GM12874 (cell line): ENCODE measurements around the gene DUS4L.

Experiments
- TF ChIP-seq, protein P1 (sequence below): IDR thresholded peaks from 2 replicates; pipeline ENCODE4 v1.5.1; 2011; ENCODE audit warnings: low read depth, mild to moderate bottlenecking, control low read depth, low read length, moderate library complexity; ENCODE audit not compliant: insufficient read depth

DUS4L gene, protein sequence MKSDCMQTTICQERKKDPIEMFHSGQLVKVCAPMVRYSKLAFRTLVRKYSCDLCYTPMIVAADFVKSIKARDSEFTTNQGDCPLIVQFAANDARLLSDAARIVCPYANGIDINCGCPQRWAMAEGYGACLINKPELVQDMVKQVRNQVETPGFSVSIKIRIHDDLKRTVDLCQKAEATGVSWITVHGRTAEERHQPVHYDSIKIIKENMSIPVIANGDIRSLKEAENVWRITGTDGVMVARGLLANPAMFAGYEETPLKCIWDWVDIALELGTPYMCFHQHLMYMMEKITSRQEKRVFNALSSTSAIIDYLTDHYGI

DNA sequence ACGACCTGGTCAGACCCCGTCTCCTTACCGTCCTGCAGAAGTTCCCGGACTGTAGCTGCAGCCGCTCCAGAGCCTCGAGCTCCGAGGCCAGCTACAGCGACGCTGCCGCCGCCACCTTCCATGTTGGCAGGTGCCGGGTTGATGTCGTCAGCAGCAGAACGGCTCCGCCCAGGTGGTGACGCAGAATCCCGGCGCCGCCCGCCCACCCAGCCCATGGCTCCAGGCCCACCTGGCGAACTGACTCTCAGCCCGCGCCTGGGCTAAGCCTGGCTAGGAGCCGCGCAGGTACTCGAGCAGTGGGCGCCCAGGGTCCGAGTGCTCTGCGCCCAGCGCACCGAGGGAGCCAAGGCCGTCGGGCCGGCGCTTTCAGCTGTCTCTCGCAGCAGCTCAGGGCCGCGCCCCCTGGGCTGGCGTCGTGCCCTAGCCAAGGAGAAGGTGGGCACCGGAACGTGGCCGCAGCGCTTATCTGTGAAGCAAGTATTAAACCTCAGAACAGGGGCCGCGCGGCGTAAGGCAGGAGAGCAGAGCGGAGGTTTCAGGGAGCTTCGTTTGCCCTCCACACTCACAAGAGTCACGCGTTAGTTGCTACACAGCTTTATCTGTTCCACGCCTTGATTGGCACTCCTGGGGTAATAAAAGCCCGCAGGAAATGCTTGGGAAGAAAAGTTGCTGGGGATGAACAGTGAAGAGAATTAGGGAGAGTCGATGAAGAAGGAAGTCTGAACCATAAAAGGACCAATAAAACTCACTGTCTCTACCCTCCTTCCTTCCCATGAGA, at the start of gene DUS4L, which contains the start of gene COG5:
DUS4L (plus strand) TSS at position 197 of the 778 bp plus-strand sequence. CDS start 3,100 bp downstream, outside the sequence.
COG5 (minus strand) TSS at position 146 of the 778 bp plus-strand sequence; CDS start at position 122, 24 bp downstream.
- TF ChIP-seq, protein P1, sequence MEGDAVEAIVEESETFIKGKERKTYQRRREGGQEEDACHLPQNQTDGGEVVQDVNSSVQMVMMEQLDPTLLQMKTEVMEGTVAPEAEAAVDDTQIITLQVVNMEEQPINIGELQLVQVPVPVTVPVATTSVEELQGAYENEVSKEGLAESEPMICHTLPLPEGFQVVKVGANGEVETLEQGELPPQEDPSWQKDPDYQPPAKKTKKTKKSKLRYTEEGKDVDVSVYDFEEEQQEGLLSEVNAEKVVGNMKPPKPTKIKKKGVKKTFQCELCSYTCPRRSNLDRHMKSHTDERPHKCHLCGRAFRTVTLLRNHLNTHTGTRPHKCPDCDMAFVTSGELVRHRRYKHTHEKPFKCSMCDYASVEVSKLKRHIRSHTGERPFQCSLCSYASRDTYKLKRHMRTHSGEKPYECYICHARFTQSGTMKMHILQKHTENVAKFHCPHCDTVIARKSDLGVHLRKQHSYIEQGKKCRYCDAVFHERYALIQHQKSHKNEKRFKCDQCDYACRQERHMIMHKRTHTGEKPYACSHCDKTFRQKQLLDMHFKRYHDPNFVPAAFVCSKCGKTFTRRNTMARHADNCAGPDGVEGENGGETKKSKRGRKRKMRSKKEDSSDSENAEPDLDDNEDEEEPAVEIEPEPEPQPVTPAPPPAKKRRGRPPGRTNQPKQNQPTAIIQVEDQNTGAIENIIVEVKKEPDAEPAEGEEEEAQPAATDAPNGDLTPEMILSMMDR: no peak

DNA sequence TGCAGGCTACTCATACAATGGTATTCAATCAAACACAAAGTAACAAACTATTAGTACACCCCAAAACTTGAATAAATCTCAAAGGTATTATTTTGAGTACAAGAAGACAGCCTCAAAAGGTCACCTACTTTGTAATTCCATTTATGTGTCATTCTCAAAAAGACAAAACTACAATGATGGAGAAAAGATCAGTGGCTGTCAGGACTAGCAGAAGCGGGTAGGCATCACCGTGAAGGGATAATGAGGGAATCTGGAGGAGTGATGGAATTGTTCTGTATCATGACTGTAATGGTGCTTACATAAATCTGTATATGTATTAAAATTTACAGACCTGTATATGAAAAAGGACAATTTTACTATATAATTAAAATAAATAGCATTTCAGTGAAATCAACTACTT, 37.1 kb upstream of the DUS4L start:
- TF ChIP-seq, protein P1: no peak

DNA sequence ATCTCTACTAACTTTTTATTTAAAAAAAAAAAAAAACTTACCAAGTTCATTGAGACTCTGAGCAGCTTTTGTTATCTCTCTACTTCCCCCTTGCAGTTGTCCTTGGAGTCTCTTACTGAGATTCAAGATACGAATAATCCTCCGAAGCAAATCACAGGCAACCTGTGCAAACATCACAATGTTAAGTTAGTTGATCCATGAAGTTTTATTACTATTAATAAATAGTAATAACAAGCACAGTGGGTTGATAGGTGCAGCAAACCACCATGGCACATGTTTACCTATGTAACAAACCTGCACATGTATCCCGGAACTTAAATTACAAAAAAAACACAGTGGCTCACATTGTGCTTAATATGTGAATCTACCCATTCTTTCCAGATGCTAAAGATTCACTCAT, 36.6 kb upstream of the DUS4L start:
- TF ChIP-seq, protein P1: no peak

DNA sequence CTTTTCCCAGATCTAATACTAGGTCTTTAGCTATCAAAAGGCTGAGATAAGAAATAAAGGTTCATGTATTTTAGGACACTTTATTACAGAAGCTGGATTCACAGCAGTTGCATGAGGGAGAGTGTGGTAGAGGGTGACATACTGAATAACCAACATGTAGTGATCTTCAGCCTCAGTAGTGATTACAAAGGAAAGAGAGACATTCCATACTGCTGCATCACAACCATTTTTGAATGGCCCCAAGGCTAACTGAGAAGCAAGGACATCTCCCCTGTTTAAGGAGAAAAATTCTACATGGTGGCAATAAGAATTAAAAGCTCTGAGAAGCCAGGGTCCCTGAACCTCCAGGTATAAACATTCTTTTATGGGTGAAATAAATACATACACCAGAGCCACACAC, 35.3 kb upstream of the DUS4L start:
- TF ChIP-seq, protein P1: no peak

DNA sequence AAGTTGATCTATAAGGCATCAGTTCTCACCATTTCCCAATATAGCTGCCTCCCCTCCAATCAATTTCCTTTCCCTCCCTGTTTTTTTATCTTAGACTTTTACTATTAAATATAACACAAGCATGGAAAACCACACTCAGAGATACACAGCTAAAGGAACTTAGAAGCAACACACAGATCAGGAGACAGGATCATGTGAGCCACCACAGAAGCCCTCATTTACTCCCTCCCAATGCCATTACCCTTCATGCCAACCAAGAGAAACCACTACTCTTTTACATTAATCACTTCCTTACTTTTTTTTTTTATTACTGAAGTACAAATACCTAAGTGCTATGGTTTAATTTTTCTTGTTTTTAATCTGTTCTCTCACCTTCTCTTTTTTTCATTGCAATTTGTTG, 33.0 kb upstream of the DUS4L start:
- TF ChIP-seq, protein P1: no peak

DNA sequence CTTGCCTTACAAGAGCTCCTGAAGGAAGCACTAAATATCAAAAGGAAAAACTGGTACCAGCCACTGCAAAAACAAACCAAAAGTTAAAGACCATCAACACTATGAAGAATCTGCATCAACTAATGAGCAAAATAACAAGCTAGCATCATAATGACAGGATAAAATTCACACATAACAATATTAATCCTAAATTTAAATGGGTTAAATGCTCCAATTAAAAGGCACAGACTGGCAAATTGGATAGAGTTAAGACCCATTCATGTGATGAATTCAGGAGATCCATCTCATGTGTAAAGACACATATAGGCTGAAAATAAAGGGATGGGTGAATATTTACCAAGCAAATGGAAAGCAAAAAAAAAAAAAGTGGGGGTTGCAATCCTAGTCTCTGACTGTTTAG, 29.6 kb upstream of the DUS4L start:
- TF ChIP-seq, protein P1: no peak

DNA sequence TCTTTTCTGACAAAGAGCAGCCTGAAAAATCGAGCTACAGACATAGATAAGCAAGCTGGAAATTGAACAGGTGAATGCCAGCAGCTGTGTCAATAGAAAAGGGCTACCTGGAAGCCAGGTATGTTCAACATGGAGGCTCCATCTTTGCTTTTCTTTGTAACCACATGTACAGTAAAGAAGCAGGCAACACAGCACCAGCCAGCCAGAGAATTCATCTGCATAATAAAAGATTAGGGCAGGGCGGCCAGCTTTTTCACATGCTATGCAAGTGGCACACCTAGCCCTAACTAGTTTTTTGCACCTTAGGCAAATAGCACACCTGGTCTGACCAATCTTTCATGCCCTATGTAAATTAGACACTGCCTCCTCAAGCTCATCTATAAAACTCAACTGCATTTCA, 25.8 kb upstream of the DUS4L start:
- TF ChIP-seq, protein P1: no peak
